Measurements from ENCODE around the gene SLC16A10.
"Not testable (repeated sequence)": the region's sequence is repeated elsewhere in the genome, so short reads cannot be mapped to it uniquely, and the experiment has no call there.

The SLC16A10 gene, protein sequence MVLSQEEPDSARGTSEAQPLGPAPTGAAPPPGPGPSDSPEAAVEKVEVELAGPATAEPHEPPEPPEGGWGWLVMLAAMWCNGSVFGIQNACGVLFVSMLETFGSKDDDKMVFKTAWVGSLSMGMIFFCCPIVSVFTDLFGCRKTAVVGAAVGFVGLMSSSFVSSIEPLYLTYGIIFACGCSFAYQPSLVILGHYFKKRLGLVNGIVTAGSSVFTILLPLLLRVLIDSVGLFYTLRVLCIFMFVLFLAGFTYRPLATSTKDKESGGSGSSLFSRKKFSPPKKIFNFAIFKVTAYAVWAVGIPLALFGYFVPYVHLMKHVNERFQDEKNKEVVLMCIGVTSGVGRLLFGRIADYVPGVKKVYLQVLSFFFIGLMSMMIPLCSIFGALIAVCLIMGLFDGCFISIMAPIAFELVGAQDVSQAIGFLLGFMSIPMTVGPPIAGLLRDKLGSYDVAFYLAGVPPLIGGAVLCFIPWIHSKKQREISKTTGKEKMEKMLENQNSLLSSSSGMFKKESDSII

DNA sequence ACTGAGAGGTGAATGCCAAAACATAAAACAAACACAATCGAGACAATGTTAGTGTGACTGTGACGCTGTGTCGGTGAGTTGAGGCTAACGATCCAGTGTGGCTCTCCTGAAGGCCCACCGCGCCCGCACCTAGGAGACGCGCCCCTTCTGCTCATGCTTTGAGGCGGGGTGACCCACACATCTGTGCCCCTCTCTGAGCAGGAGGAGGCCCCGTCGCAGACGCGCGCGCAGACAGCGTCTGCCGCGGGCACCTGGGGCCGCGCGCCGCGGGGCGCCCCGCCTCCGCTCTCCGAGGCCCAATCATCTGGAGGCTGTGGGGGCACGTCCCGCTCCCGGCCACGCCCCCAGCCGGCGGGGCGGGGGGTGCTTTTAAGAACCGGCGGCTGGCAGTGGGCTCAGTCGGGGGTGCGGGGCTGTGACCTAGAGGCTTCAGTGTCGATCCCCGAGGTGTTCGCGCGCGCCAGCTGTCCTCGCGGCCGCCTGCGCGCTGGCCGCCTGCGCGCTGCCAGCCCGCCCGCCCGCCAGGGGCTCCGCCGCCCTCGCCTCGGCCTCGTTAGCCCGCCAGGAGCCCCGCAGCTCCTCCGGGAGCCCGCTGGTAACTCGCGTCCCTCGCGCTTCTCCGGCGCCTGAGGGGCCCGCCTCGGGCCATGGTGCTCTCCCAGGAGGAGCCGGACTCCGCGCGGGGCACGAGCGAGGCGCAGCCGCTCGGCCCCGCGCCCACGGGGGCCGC lies at the start of gene SLC16A10:
TSS of gene SLC16A10 (plus strand) at position 398 of the 730 bp plus-strand sequence. CDS start at position 648, 250 bp downstream.
- H3K27ac Mint-ChIP-seq = peak within 1 kb of the TSS; percentile 62
- peaks cover 19% of the 10 kb centered on the region for H3K4me1 Mint-ChIP-seq (ENCODE audit: low read depth)
- no peaks in the 10 kb centered on the region for H3K9me3 Mint-ChIP-seq
- peaks cover 26% of the 10 kb centered on the region for H3K27me3 Mint-ChIP-seq (ENCODE audit: low read depth)
- no peaks in the 10 kb centered on the region for H3K36me3 Mint-ChIP-seq (ENCODE audit: low read depth)
- peak within 1 kb of the TSS; percentile 88 for H3K4me3 Mint-ChIP-seq

DNA sequence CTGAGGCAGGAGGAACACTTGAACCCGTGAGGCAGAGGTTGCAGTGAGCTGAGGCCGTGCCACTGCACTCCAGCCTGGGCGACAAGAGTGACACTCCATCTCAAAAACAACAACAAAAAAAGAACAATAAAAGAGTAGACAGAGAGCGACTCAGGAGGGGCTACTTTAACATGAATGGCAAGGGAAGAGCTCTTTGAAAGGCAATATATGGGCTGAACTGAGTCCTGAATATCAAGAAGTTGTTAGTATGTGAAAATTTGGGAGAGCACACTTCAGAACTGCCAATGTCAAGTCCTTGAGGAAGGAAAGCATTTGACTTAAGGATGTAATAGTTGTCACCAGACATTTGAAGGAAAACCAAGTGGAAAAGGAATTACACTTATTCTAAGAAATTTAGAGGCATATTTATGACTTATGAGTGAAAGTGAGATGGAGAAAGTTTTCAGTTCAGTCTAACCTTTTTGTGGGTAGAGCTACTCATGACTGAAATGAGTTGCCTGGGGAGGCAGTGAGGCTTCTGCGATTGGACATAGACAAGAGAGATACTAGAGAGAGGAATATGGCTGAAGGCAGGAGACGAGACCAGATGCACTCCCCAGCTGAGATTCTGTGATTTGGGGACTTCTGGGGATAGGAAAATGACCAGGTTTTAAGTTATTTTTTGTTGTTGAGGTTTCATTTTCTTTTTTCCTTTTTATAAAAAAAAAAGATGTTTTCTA lies 48.6 kb upstream of the SLC16A10 start:
- H3K36me3 Mint-ChIP-seq (ENCODE audit: low read depth) = no peaks in the 10 kb centered on the region
- H3K9me3 Mint-ChIP-seq = no peaks in the 10 kb centered on the region
- H3K27me3 Mint-ChIP-seq (ENCODE audit: low read depth) = peaks cover 3% of the 10 kb centered on the region
- no peak overlapping the region for H3K27ac Mint-ChIP-seq
- peaks cover 3% of the 10 kb centered on the region for H3K4me1 Mint-ChIP-seq (ENCODE audit: low read depth)
- H3K4me3 Mint-ChIP-seq = no peak overlapping the region

DNA sequence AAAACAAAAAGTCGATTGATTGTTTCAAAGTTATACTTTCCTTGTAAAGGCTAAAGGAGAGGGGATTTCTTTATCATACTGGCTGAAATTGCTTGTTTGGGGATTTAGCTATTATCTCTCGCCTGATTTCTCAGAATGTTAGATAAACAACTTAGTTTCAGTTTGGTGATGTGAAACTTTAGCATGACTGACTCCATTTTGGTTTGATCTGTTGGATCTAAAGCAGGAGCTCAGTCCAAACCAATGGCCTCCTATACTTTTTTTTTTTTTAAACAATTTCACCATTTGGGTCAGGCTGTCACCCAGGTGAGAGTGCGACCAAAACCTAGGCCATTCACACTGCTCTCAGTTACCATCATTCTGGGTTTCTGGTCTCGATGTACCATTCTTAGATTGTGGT lies 45.4 kb upstream of the SLC16A10 start:
- Mint-ChIP-seq H3K27me3 (ENCODE audit: low read depth) (peaks cover 13% of the 10 kb centered on the region), H3K27ac (no peak overlapping the region), H3K9me3 (no peaks in the 10 kb centered on the region), H3K36me3 (ENCODE audit: low read depth) (no peaks in the 10 kb centered on the region), H3K4me3 (no peak overlapping the region), H3K4me1 (ENCODE audit: low read depth) (peaks cover 3% of the 10 kb centered on the region)

DNA sequence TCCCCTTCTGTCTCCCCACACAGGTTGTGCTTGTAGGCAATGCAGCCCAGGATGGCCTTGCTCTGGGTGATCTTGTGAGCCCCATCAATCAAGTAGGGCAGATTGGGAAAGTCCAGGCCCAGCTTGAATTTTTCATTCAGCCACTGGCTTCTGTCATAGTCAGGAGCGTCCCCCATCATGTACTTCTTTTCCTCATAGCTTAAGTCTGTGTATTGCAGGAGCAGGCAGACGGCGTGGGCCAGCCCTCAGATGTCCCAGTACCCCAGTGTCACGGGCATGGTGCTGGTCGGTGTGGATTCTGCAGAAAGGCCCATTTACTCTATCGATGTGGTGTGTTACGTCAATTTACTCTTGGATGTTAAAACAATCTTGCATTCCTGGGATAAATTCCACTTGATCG lies 40.1 kb upstream of the SLC16A10 start:
- Mint-ChIP-seq H3K27me3 (ENCODE audit: low read depth) (peaks cover 10% of the 10 kb centered on the region), H3K4me3 (no peak overlapping the region), H3K27ac (no peak overlapping the region), H3K4me1 (ENCODE audit: low read depth) (no peaks in the 10 kb centered on the region), H3K9me3 (no peaks in the 10 kb centered on the region), H3K36me3 (ENCODE audit: low read depth) (no peaks in the 10 kb centered on the region)

DNA sequence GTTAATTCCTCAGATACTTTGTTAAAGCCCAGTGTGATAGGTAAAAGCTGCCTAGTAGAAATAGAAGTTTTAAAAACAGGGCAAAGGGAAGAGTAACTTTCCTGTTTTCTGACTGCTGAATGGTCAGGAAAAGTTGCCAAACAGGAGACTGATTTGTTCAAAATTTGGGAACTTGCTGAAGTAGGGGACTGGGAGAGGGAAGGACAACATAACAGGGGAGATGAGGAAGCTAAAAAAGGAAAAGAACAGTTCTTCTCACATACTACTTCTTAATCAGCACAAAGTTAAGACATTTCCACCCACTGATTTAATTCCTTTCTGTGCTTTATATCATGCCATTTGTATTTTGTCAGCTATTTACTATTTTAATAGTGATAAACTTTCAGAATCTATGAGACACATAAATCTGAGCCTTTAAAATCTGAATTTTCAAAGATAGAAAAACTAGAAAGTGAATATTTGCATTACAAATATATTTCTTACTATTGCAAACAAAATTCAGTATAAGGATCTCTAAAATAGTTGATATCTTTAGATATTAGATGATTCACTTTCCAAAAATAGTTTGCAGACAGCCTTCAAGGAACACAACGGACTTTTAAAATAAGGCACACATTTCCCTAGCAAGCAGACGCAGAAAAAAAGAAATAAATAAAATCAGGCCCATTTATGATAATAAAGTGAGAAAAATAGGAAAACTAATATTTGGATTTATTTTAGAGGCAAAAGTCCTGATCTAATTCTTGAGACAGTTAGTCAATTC lies 36.9 kb upstream of the SLC16A10 start:
- Mint-ChIP-seq H3K27me3 (ENCODE audit: low read depth) (no peaks in the 10 kb centered on the region), H3K4me3 (no peak overlapping the region), H3K4me1 (ENCODE audit: low read depth) (no peaks in the 10 kb centered on the region), H3K27ac (no peak overlapping the region), H3K36me3 (ENCODE audit: low read depth) (no peaks in the 10 kb centered on the region), H3K9me3 (no peaks in the 10 kb centered on the region)

DNA sequence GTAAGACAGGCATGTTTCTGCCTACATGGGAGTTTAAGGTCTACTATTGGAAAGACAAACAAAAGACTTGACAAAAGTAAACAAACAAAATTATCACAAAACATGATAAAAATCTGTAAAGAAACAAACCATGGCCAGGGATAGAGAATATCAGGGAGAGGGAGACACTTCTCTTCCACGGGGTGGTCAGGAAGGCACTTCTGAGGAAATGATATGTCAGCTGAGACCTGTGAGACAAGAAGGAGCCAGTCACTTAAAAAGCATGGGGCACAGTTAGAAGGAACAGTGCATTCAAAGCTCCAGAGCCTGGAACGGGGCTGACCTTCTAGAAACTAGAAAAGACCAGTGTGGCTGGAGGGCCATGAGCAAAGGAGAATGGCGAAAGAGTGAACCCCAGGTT lies 35.1 kb upstream of the SLC16A10 start:
- no peaks in the 10 kb centered on the region for H3K9me3 Mint-ChIP-seq
- no peak overlapping the region for H3K27ac Mint-ChIP-seq
- H3K36me3 Mint-ChIP-seq (ENCODE audit: low read depth) = no peaks in the 10 kb centered on the region

DNA sequence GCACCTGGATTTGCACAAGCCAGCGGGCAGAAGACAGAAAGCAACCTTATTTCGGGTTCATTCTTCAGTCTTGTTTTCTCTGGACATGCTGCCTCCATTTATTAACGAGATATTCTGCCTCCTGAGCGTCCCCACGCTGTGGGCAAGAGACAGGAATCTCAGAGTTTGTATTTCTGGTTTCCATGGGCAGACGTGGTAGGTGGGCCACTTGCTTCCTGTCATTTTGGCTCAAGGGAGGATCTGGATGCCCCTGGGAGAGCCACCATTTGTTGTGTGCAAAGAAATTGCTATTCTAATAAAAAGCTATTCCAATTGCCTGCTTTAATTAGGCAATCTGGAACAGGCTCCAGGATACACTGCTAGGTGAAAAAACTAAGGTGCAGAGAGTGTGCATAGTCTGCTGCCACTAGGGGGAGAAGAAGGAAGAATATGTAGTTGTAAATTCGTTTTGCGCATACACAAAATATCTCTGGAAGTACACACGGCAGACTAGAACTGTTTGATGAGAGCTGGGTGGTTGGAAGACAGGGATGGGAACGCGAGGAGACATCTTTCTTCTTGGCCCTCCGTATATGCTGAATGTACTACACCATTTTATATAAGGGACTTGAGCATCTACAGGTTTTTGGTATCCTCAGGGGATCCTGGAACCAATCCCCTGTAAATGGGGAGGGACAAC lies 30.1 kb upstream of the SLC16A10 start:
- no peaks in the 10 kb centered on the region for H3K9me3 Mint-ChIP-seq
- H3K27ac Mint-ChIP-seq = no peak overlapping the region
- no peaks in the 10 kb centered on the region for H3K36me3 Mint-ChIP-seq (ENCODE audit: low read depth)
- peaks cover 13% of the 10 kb centered on the region for H3K27me3 Mint-ChIP-seq (ENCODE audit: low read depth)
- H3K4me3 Mint-ChIP-seq = no peak overlapping the region
- no peaks in the 10 kb centered on the region for H3K4me1 Mint-ChIP-seq (ENCODE audit: low read depth)

More for the DNA sequence above, 35.1 kb upstream of the SLC16A10 start:
- Mint-ChIP-seq H3K4me3 (no peak overlapping the region), H3K27me3 (ENCODE audit: low read depth) (no peaks in the 10 kb centered on the region), H3K4me1 (ENCODE audit: low read depth) (no peaks in the 10 kb centered on the region)

DNA sequence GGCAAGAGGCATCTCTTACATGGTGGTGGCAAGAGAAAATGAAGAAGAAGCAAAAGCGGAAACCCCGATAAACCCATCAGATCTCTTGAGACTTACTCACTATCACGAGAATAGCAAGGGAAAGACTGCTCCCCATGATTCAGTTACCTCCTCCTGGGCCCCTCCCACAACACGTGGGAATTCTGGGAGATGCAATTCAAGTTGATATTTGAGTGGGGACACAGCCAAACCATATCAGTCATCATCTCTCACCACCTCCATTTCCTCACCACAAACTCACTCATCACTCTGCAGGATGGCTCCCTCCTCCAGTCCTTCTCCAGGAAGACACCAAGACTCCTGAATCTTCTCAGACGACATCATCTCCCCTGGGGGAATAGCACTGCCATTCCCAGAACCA lies 25.8 kb upstream of the SLC16A10 start:
- Mint-ChIP-seq H3K4me1 (ENCODE audit: low read depth) (no peaks in the 10 kb centered on the region), H3K36me3 (ENCODE audit: low read depth) (no peaks in the 10 kb centered on the region), H3K9me3 (peaks cover 16% of the 10 kb centered on the region), H3K27me3 (ENCODE audit: low read depth) (peaks cover 13% of the 10 kb centered on the region), H3K4me3 (no peak overlapping the region), H3K27ac (no peak overlapping the region)

DNA sequence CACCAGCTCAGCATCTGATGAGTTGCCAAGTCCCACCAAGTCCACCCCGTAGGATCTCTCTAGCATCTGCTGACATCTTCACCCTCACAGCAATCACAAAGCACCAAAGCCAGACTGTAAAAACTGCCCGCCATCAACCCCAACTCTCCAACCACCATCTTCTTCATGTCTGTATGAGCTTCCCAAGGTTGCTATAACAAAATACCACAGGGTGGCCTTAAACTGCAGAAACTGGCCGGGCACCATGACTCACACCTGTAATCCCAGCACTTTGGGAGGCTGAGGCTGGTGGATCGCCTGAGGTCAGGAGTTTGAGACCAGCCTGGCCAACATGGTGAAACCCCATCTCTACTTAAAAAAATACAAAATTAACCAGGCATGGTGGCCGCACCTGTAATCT lies 25.3 kb upstream of the SLC16A10 start:
- H3K27ac Mint-ChIP-seq = not testable (repeated sequence)

DNA sequence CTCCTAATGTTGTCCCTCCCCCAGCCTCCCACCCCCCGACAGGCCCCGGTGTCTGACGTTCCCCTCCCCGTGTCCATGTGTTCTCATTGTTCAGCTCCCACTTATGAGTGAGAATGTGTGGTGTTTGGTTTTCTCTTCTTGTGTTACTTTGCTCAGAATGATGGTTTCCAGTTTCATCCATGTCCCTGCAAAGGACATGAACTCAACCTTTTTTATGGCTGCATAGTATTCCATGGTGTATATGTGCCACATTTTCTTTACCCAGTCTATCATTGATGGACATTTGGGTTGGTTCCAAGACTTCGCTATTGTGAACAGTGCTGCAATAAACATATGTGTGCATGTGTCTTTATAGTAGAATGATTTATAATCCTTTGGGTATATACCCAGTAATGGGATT lies 24.4 kb upstream of the SLC16A10 start:
- Mint-ChIP-seq H3K27me3 (ENCODE audit: low read depth) (peaks cover 13% of the 10 kb centered on the region), H3K9me3 (peaks cover 16% of the 10 kb centered on the region)
- not testable (repeated sequence) for H3K4me3 Mint-ChIP-seq; H3K4me1 Mint-ChIP-seq (ENCODE audit: low read depth); H3K27ac Mint-ChIP-seq; H3K36me3 Mint-ChIP-seq (ENCODE audit: low read depth)

More for the DNA sequence above, 25.3 kb upstream of the SLC16A10 start:
- not testable (repeated sequence) for H3K4me1 Mint-ChIP-seq (ENCODE audit: low read depth); H3K4me3 Mint-ChIP-seq; H3K36me3 Mint-ChIP-seq (ENCODE audit: low read depth)
- peaks cover 13% of the 10 kb centered on the region for H3K27me3 Mint-ChIP-seq (ENCODE audit: low read depth)
- H3K9me3 Mint-ChIP-seq = peaks cover 16% of the 10 kb centered on the region

DNA sequence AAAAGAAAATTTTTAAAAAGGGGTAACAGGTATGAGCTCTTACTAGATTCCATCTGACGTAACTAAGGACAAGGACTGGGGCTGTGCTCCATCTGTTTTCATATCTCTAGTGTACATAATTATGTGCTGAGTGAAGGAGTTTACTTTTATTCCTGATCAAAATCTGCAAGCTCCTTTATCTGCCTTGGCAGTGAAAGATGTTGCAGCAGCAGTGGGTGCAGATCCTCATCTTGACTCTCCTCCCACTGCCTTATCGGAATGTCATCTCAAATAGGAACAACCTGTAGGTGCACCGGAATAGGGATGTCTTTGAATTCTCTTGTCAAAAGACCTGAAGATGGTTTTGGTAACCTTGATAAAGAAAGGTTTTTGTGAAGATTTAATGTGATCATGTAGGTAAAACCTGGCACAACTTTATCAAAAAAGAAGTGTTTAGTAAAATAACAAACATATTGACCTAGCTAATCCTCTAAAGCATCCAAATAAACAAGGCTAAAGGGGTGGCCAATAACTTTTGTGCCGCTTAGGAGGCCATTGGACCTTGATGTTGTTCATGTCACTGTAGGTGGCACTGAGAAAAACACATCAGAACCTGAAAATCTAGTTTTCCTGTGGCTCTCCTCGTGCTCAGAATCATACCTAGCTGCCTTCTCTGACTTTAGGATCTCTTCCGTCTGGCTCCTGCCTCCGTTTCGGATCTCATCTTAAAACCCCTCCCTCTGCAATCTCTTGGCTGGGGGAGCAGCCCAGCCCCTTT lies 19.0 kb upstream of the SLC16A10 start:
- Mint-ChIP-seq H3K36me3 (ENCODE audit: low read depth) (no peaks in the 10 kb centered on the region), H3K27ac (no peak overlapping the region), H3K4me1 (ENCODE audit: low read depth) (no peaks in the 10 kb centered on the region), H3K4me3 (no peak overlapping the region), H3K9me3 (peaks cover 11% of the 10 kb centered on the region), H3K27me3 (ENCODE audit: low read depth) (peaks cover 5% of the 10 kb centered on the region)

DNA sequence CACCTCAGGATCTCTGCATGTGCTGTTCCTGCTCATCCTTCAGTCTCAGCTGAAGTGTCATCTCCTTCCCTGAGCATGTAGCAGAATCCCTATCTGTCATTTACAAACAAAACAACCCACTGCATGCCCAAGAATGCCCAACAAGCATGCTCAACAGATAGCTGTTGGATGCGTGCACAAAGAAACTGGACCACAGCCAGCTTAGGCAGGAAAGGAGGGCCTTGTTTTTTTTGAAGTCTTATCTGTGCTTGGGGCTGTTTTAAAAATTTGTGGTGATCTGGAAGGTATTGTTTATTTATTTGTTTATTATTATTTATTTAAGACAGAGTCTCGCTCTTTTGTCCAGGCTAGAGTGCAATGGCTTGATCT lies 18.5 kb upstream of the SLC16A10 start:
- H3K27ac Mint-ChIP-seq = no peak overlapping the region
- H3K27me3 Mint-ChIP-seq (ENCODE audit: low read depth) = peaks cover 6% of the 10 kb centered on the region
- no peaks in the 10 kb centered on the region for H3K36me3 Mint-ChIP-seq (ENCODE audit: low read depth)
- H3K9me3 Mint-ChIP-seq = peaks cover 6% of the 10 kb centered on the region
- H3K4me3 Mint-ChIP-seq = no peak overlapping the region
- no peaks in the 10 kb centered on the region for H3K4me1 Mint-ChIP-seq (ENCODE audit: low read depth)

Data from T-helper 1 cell treated with Interleukin-12 subunit alpha and Interleukin-12 subunit beta and Interleukin-4 antibody, amounts not matched to agents 30 μg/mL and 1 μg/mL, for 36 hours (primary cell).